ENCODE results near the gene CDC16. TPM values are rescaled to one million over a fixed set of nuclear protein-coding genes. Genes with fewer than 3 reads are reported as not detected.
"Not testable (repeated sequence)": the region's sequence is repeated elsewhere in the genome, so short reads cannot be mapped to it uniquely, and the experiment has no call there.

The CDC16 gene
- polyA plus RNA-seq (2013, experiment 1 of 2) = 68.9 TPM
- 64.1 TPM for polyA plus RNA-seq (2013, experiment 2 of 2)

DNA sequence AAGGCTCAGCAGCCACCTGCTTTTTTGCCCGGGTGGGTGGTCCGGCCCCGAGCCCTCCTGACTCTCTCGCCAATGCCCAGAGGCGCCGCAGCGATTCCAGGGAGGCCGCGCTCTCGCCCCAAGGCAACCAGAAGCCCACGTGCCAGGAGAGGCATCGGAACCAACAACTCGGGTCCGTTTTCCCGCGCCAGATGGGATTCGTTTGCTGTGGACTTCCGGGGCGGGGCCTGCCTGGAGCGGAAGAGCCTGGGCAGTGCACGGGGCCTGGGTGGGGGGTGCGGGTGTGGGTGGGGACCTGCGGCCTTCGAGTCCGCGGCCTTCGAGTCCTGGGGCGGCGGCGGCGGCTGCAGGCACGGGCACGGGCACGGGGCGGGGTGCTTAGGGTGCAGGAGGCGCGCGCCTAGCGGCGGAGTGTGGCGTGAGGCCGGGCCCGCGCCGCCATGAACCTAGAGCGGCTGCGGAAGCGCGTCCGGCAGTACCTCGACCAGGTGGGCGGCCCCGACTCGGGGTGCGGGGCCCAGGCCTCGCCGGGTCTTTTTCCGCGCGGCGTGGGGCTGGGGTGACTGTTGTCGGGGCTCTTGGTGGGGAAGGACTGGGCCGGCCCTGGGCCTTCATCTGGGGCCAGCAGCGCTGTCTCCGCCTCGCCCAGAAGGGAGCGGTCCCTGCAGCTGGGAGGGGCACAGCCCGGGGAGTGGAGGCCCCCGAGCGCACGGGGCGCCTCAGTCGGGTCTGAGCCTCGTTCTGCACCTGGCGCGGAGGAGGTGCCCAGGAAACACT is at the start of gene CDC16:
TSS of gene CDC16 (plus strand) at position 253 of the 777 bp plus-strand sequence. CDS start at position 441, 188 bp downstream.
- Histone ChIP-seq H3K9ac (ENCODE audit: low read depth, low read length) (peak within 1 kb of the TSS; percentile 87), H3K9me3 (ENCODE audit: insufficient read depth, low read depth, low read length) (peaks cover 3% of the 10 kb centered on the region; the same call in 1 of the 2 replicates), H3K27ac (ENCODE audit: low read depth, low read length) (peak within 1 kb of the TSS; percentile 76), H3K4me3 (ENCODE audit: low read length) (peak within 1 kb of the TSS; percentile 92), H3K4me1 (ENCODE audit: insufficient read depth, low read length) (peaks cover 20% of the 10 kb centered on the region), H3K36me3 (ENCODE audit: insufficient read depth, low read length) (peaks cover 34% of the 10 kb centered on the region), H3K27me3 (ENCODE audit: insufficient read depth, low read length) (peaks cover 6% of the 10 kb centered on the region; the same call in 1 of the 2 replicates)
- WGBS = 1% methylated on average over 76 of the region's 76 CpGs

DNA sequence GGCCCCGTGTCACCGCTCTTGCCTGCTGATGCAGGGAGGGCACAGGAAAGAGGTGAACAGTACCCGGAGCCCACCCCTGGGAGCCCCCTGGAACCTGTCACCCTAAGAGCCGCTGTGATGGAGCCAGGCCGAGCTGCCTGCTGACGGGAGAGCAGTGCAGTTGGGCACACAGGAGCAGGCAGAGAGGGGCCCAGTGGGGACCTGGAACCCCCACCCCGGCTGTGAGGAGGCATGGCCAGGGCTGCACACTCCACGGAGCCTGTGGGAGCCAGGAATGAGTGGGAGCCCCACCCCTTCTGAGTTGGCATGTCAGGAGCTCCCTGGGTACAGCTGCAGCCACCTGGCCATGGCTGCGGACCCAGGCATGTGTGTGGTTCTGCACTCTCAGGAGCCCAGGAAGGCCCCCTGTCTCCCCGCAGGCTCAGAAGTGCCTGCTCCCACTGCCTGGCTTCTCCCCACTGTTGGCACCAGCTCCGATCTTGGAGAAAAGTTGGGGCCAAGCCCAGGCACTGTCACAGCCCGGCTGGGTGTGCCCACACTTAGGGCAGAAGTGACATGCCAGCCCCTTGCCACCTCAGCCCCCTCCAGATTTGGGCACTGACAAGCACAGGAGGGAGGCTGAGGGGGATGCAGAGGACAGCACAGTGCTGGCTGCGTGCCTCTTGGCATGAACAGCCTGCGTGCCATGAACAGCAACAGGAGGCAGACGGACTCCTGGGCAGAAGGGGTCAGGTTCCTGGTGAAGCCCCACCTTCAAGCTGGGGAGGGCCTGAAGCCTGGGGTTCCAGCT is 49.3 kb upstream of the CDC16 start:
- 94% methylated on average over 15 of the region's 15 CpGs for WGBS
- peaks cover 21% of the 10 kb centered on the region; the same call in 1 of the 2 replicates for H3K9me3 ChIP-seq (ENCODE audit: insufficient read depth, low read depth, low read length)
- H3K27me3 ChIP-seq (ENCODE audit: insufficient read depth, low read length) = no peaks in the 10 kb centered on the region
- H3K36me3 ChIP-seq (ENCODE audit: insufficient read depth, low read length) = no peaks in the 10 kb centered on the region
- H3K9ac ChIP-seq (ENCODE audit: low read depth, low read length) = no peak overlapping the region
- H3K4me3 ChIP-seq (ENCODE audit: low read length) = no peak overlapping the region
- no peaks in the 10 kb centered on the region for H3K4me1 ChIP-seq (ENCODE audit: insufficient read depth, low read length)
- no peak overlapping the region for H3K27ac ChIP-seq (ENCODE audit: low read depth, low read length)

DNA sequence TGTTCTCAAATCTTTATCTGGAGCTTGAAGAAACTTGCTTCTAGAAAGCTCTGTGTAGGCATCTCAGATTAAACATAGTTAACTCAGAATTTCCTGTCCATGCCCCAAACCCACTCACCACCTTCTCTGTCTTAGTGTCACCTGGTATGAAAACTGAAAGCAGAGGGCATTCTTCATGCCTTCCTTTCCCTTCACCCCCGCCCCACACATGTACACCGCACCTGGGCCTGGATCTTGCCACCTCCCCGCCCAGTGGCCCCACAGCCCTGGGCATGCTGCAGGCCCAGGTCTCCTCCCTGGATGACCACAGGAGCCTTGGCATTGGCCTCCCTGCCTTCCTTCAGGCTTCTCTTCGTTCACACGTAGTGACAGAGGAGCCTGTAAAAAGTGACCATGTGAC is 39.8 kb upstream of the CDC16 start:
- Histone ChIP-seq H3K9me3 (ENCODE audit: insufficient read depth, low read depth, low read length) (0 out of 2 replicates have a peak, but pooled peaks cover 2% of the 10 kb centered on the region), H3K36me3 (ENCODE audit: insufficient read depth, low read length) (no peaks in the 10 kb centered on the region), H3K4me3 (ENCODE audit: low read length) (no peak overlapping the region), H3K4me1 (ENCODE audit: insufficient read depth, low read length) (no peaks in the 10 kb centered on the region), H3K27me3 (ENCODE audit: insufficient read depth, low read length) (peaks cover under 1% of the 10 kb centered on the region; the same call in 1 of the 2 replicates), H3K9ac (ENCODE audit: low read depth, low read length) (no peak overlapping the region), H3K27ac (ENCODE audit: low read depth, low read length) (no peak overlapping the region)
- WGBS = 94% methylated on average over 5 of the region's 5 CpGs

DNA sequence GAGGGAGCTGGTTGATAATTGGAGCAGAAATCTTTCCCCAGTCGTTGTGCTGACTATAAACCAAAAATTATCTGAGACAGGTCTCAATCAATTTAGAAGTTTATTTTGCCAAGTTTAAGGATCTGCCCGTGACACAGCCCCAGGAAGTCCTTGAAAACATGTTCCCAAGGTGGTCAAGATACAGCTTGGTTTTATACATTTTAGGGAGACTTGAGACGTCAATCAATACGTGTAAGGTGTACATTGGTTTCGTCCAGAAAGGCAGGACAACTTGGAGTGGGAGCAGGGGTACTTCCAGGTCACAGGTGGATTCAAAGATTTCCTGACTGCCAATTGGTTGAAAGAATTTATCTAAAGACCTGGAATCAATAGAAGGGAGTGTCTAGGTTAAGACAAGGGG is 38.1 kb upstream of the CDC16 start:
- Histone ChIP-seq H3K4me1 (ENCODE audit: insufficient read depth, low read length) (peaks cover 11% of the 10 kb centered on the region), H3K9me3 (ENCODE audit: insufficient read depth, low read depth, low read length) (no peaks in the 10 kb centered on the region), H3K27me3 (ENCODE audit: insufficient read depth, low read length) (peaks cover 8% of the 10 kb centered on the region; the same call in 1 of the 2 replicates), H3K27ac (ENCODE audit: low read depth, low read length) (no peak overlapping the region), H3K4me3 (ENCODE audit: low read length) (no peak overlapping the region), H3K36me3 (ENCODE audit: insufficient read depth, low read length) (no peaks in the 10 kb centered on the region), H3K9ac (ENCODE audit: low read depth, low read length) (no peak overlapping the region)
- 87% methylated on average over 5 of the region's 5 CpGs for WGBS

DNA sequence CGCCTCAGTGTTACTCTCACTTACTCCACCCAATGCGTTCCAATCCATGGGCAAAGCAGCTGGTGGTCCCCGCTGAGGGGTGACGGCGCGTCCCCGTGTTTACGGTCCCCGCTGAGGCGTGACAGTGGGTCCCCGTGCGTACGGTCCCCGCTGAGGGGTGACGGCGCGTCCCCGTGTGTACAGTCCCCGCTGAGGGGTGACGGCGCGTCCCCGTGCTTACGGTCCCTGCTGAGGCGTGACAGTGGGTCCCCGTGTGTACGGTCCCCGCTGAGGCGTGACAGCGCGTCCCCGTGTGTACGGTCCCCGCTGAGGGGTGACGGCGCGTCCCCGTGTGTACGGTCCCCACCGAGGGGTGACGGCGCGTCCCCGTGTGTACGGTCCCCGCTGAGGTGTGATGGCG is 36.1 kb upstream of the CDC16 start:
- 97% methylated on average over 47 of the region's 47 CpGs for WGBS
- Histone ChIP-seq H3K36me3 (ENCODE audit: insufficient read depth, low read length) (no peaks in the 10 kb centered on the region), H3K9me3 (ENCODE audit: insufficient read depth, low read depth, low read length) (no peaks in the 10 kb centered on the region), H3K27ac (ENCODE audit: low read depth, low read length) (no peak overlapping the region), H3K27me3 (ENCODE audit: insufficient read depth, low read length) (peaks cover 8% of the 10 kb centered on the region; the same call in 1 of the 2 replicates), H3K9ac (ENCODE audit: low read depth, low read length) (no peak overlapping the region), H3K4me3 (ENCODE audit: low read length) (no peak overlapping the region), H3K4me1 (ENCODE audit: insufficient read depth, low read length) (peaks cover 11% of the 10 kb centered on the region)

DNA sequence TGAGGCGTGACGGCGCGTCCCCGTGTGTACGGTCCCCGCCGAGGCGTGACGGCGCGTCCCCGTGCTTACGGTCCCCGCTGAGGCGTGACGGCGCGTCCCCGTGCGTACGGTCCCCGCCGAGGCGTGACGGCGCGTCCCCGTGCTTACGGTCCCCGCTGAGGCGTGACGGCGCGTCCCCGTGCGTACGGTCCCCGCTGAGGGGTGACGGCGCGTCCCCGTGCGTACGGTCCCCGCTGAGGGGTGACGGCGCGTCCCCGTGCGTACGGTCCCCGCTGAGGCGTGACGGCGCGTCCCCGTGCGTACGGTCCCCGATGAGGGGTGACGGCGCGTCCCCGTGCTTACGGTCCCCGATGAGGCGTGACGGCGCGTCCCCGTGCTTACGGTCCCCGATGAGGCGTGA is 35.2 kb upstream of the CDC16 start:
- H3K36me3 ChIP-seq (ENCODE audit: insufficient read depth, low read length); H3K27me3 ChIP-seq (ENCODE audit: insufficient read depth, low read length): not testable (repeated sequence)

DNA sequence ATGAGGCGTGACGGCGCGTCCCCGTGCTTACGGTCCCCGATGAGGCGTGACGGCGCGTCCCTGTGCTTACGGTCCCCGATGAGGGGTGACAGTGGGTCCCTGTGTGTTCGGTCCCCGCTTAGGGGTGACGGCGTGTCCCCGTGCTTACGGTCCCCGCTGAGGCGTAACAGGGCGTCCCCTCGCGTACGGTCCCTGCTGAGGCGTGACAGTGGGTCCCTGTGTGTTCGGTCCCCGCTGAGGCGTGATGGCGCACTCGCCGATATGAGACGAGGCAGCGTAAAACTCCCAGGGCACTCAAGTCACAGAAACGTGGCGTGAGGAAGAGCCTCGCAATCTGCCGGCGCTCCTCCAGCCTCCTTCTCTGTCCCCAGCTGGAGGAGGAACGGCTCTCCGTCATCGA is 34.7 kb upstream of the CDC16 start:
- WGBS = 92% methylated on average over 42 of the region's 42 CpGs

More for the DNA sequence above, 35.2 kb upstream of the CDC16 start:
- not testable (repeated sequence) for H3K27ac ChIP-seq (ENCODE audit: low read depth, low read length); H3K4me3 ChIP-seq (ENCODE audit: low read length); H3K9ac ChIP-seq (ENCODE audit: low read depth, low read length); H3K9me3 ChIP-seq (ENCODE audit: insufficient read depth, low read depth, low read length)
- H3K4me1 ChIP-seq (ENCODE audit: insufficient read depth, low read length) = peaks cover 11% of the 10 kb centered on the region
- WGBS = 94% methylated on average over 56 of the region's 75 CpGs

DNA sequence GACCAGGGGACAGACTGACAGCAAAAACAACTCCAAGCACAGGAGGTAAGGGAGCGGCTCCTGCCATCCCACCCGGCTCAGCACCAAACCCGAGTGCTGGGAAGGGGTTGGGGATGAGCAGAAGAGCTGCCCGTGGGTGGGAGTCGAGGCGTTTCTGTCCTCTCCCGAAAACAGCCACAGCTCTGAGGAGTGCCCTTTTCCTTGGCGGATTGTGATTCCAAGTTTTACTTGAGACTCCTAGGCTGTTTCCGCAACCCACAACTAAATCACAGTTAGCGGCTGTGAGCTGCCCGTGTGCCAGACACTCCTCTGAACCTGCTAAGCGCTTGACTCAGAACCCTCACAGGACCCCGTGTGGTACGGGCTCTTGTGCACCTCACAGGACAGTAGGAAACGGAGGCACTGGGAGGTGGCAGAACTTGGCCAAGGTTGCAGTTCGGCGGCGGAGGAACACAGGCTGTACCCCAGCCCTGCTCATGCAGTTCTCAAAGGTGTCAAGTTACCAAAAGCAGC is 34.2 kb upstream of the CDC16 start:
- WGBS = 88% methylated on average over 18 of the region's 18 CpGs
- Histone ChIP-seq H3K9ac (ENCODE audit: low read depth, low read length) (no peak overlapping the region), H3K4me3 (ENCODE audit: low read length) (no peak overlapping the region), H3K4me1 (ENCODE audit: insufficient read depth, low read length) (peaks cover 11% of the 10 kb centered on the region), H3K27ac (ENCODE audit: low read depth, low read length) (no peak overlapping the region), H3K27me3 (ENCODE audit: insufficient read depth, low read length) (peaks cover 8% of the 10 kb centered on the region; the same call in 1 of the 2 replicates), H3K9me3 (ENCODE audit: insufficient read depth, low read depth, low read length) (no peaks in the 10 kb centered on the region), H3K36me3 (ENCODE audit: insufficient read depth, low read length) (no peaks in the 10 kb centered on the region)

More for the DNA sequence above, 34.7 kb upstream of the CDC16 start:
- H3K27me3 ChIP-seq (ENCODE audit: insufficient read depth, low read length) = peaks cover 8% of the 10 kb centered on the region; the same call in 1 of the 2 replicates
- H3K4me1 ChIP-seq (ENCODE audit: insufficient read depth, low read length) = peaks cover 11% of the 10 kb centered on the region
- H3K27ac ChIP-seq (ENCODE audit: low read depth, low read length) = no peak overlapping the region
- H3K9ac ChIP-seq (ENCODE audit: low read depth, low read length) = no peak overlapping the region
- no peaks in the 10 kb centered on the region for H3K36me3 ChIP-seq (ENCODE audit: insufficient read depth, low read length)
- no peaks in the 10 kb centered on the region for H3K9me3 ChIP-seq (ENCODE audit: insufficient read depth, low read depth, low read length)
- no peak overlapping the region for H3K4me3 ChIP-seq (ENCODE audit: low read length)

GRCh38 chr13:114202581-114202980 is 32.1 kb upstream of the CDC16 start:
- Histone ChIP-seq H3K27me3 (ENCODE audit: insufficient read depth, low read length) (peaks cover 8% of the 10 kb centered on the region; the same call in 1 of the 2 replicates), H3K36me3 (ENCODE audit: insufficient read depth, low read length) (no peaks in the 10 kb centered on the region), H3K9me3 (ENCODE audit: insufficient read depth, low read depth, low read length) (peaks cover 14% of the 10 kb centered on the region), H3K27ac (ENCODE audit: low read depth, low read length) (no peak overlapping the region), H3K4me1 (ENCODE audit: insufficient read depth, low read length) (peaks cover 11% of the 10 kb centered on the region), H3K4me3 (ENCODE audit: low read length) (no peak overlapping the region), H3K9ac (ENCODE audit: low read depth, low read length) (no peak overlapping the region)
- WGBS = 88% methylated on average over 6 of the region's 6 CpGs

DNA sequence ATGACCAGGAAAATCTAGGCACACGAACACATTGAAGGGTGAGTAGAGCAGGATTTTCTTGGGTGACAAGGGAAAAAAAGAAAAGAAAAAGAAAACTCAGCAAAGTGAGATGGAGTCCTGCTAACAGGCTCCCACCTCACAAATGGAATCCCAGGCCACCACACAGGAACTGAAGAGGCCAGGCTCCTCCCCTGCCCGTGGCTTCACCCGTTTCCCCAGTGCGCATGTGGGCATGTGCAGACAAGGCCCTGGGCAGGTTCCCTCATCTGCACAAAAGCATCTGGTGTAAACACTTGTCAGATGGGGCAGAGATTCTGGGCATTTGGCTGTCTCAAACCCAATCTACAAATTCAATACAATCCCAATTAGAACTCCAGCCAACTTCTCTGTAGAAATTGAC is 31.2 kb upstream of the CDC16 start:
- Histone ChIP-seq H3K27ac (ENCODE audit: low read depth, low read length) (no peak overlapping the region), H3K4me1 (ENCODE audit: insufficient read depth, low read length) (peaks cover 11% of the 10 kb centered on the region), H3K9ac (ENCODE audit: low read depth, low read length) (no peak overlapping the region), H3K4me3 (ENCODE audit: low read length) (no peak overlapping the region), H3K27me3 (ENCODE audit: insufficient read depth, low read length) (peaks cover 8% of the 10 kb centered on the region; the same call in 1 of the 2 replicates), H3K36me3 (ENCODE audit: insufficient read depth, low read length) (no peaks in the 10 kb centered on the region), H3K9me3 (ENCODE audit: insufficient read depth, low read depth, low read length) (peaks cover 20% of the 10 kb centered on the region)
- 90% methylated on average over 4 of the region's 4 CpGs for WGBS

DNA sequence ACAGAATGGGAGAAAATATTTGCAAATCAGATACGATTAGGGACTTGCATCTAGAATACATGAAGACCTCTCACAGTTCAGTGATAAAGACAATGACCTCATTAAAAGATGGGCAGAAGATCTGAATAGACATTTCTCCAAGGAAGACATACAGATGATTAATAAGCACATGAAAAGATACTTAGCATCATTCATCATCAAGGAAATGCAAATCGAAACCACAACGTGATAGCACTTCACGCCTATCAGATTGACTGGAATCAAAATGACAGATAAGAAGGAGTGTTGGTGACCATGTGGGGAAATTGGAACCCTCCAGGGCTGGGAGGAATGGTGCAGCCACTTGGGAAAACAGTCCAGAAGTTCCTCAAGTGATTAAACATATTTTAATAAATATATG is 29.8 kb upstream of the CDC16 start:
- peaks cover 7% of the 10 kb centered on the region; the same call in 1 of the 2 replicates for H3K27me3 ChIP-seq (ENCODE audit: insufficient read depth, low read length)
- WGBS = 96% methylated on average over 4 of the region's 4 CpGs

More for the DNA sequence above, 29.8 kb upstream of the CDC16 start:
- H3K27ac ChIP-seq (ENCODE audit: low read depth, low read length) = no peak overlapping the region
- H3K9ac ChIP-seq (ENCODE audit: low read depth, low read length) = no peak overlapping the region
- H3K4me1 ChIP-seq (ENCODE audit: insufficient read depth, low read length) = peaks cover 11% of the 10 kb centered on the region
- no peaks in the 10 kb centered on the region for H3K36me3 ChIP-seq (ENCODE audit: insufficient read depth, low read length)
- H3K4me3 ChIP-seq (ENCODE audit: low read length) = no peak overlapping the region
- H3K9me3 ChIP-seq (ENCODE audit: insufficient read depth, low read depth, low read length) = peaks cover 20% of the 10 kb centered on the region
